GM12878 (cell line): ENCODE measurements around the gene JUN. TPM values are rescaled to one million over a fixed set of nuclear protein-coding genes. Genes with fewer than 3 reads are reported as not detected.

Experiments
- ATAC-seq: fragments of 200-7000 bp; cut with Tn5 transposase; 3 replicates; pipeline ENCODE4 v1.9.1; 2020; ENCODE audit warnings: mild to moderate bottlenecking, moderate library complexity
- BruUV-seq: library from RNA; stranded (reverse); fragments of 400-500 nt; replicated peaks from 2 replicates; lab custom pipeline; 2021; lab: Mats Ljungman, UMichigan
- CTCF ChIA-PET: fragments of 300-600 bp; sonication (Branson Sonifier 250); formaldehyde crosslinking; extraction: SDS; loops from one replicate; lab custom pipeline; 2021; ENCODE audit warnings: inconsistent platforms; lab: Yijun Ruan, JAX
- POLR2A ChIA-PET: fragments of 350-600 bp; formaldehyde crosslinking; extraction: SDS; loops from one replicate; lab custom pipeline; 2021; ENCODE audit warnings: inconsistent platforms; lab: Charles Lee
- RAD21 ChIA-PET: fragments of 300-600 bp; sonication (Branson Sonifier 250); formaldehyde crosslinking; loops from one replicate; lab custom pipeline; 2023; ENCODE audit warnings: antibody characterized with exemption; ENCODE audit not compliant: unreplicated experiment; lab: Charles Lee
- SMC1A ChIA-PET: fragments of 300-600 bp; sonication (Branson Sonifier 250); formaldehyde crosslinking; loops from one replicate; lab custom pipeline; 2023; ENCODE audit not compliant: unreplicated experiment, uncharacterized antibody; lab: Charles Lee
- DNase-seq: peaks from one replicate; pipeline ENCODE4 v3.0.0-alpha.2; 2011; ENCODE audit warnings: low read depth, low spot score
- FAIRE-seq: peaks from 3 replicates; lab custom pipeline; 2011; peaks lifted over from hg19 to GRCh38; lab: Jason Lieb, UNC
- H2AFZ ChIP-seq: 2 replicates; pipeline ENCODE4 v1.6.0; 2011; ENCODE audit warnings: low read depth, low read length, control low read depth; ENCODE audit not compliant: control insufficient read depth
- H3K27ac ChIP-seq: 2 replicates; pipeline ENCODE4 v1.5.1; 2011; ENCODE audit warnings: control low read depth; ENCODE audit not compliant: control insufficient read depth, insufficient read depth
- H3K27me3 ChIP-seq, 2 experiments: replicated peaks in 1 of 2; 2 replicates each; pipeline versions ENCODE4 v1.6.0 to v1.6.1; 2011; ENCODE audit warnings: low read length in 1 of 2; ENCODE audit not compliant: control insufficient read depth in 2 of 2, insufficient read depth in 2 of 2
- H3K36me3 ChIP-seq, 2 experiments: 2 replicates each; pipeline ENCODE4 v1.5.1; 2011; ENCODE audit warnings: low read length in 1 of 2; ENCODE audit not compliant: control insufficient read depth in 2 of 2, insufficient read depth in 2 of 2
- H3K4me1 ChIP-seq: 2 replicates; pipeline ENCODE4 v1.6.1; 2011; ENCODE audit warnings: mild to moderate bottlenecking, low read length, moderate library complexity, mixed read lengths; ENCODE audit not compliant: control insufficient read depth, insufficient read depth
- H3K4me2 ChIP-seq: 2 replicates; pipeline ENCODE4 v1.6.0; 2011; ENCODE audit warnings: control low read depth; ENCODE audit not compliant: control insufficient read depth, insufficient read depth
- H3K4me3 ChIP-seq: fragments of 200-600 bp; sonication (generic); 2 replicates; pipeline ENCODE4 v1.5.1; 2016
- H3K79me2 ChIP-seq: 2 replicates; pipeline ENCODE4 v1.6.0; 2011; ENCODE audit warnings: low read length; ENCODE audit not compliant: control insufficient read depth, insufficient read depth
- H3K9ac ChIP-seq: 2 replicates; pipeline ENCODE4 v1.8.0; 2011; ENCODE audit warnings: low read length, control low read depth, mixed read lengths; ENCODE audit not compliant: control insufficient read depth, insufficient read depth
- H3K9me3 ChIP-seq: replicated peaks from 3 replicates; pipeline ENCODE4 v1.5.1; 2011; ENCODE audit warnings: mild to moderate bottlenecking, low read length; ENCODE audit not compliant: control insufficient read depth, insufficient read depth
- H4K20me1 ChIP-seq: 2 replicates; pipeline ENCODE4 v1.6.0; 2011; ENCODE audit not compliant: control insufficient read depth, insufficient read depth
- ATF2 ChIP-seq: IDR thresholded peaks from 2 replicates; pipeline ENCODE4 v1.6.1; 2012; ENCODE audit warnings: low read length, inconsistent platforms
- CREB1 ChIP-seq: IDR thresholded peaks from 2 replicates; pipeline ENCODE4 v1.6.1; 2012; ENCODE audit warnings: low read depth, mild to moderate bottlenecking, inconsistent platforms
- DPF2 ChIP-seq: fragments of 450-650 bp; IDR thresholded peaks from 2 replicates; pipeline ENCODE4 v1.6.1; 2017; ENCODE audit warnings: mild to moderate bottlenecking
- GABPA ChIP-seq: IDR thresholded peaks from 2 replicates; pipeline ENCODE4 v1.6.1; 2014; ENCODE audit warnings: antibody characterized with exemption, low read depth, mild to moderate bottlenecking, inconsistent platforms
- JUND ChIP-seq: IDR thresholded peaks from 2 replicates; pipeline ENCODE4 v1.6.1; 2012; ENCODE audit warnings: low read depth, mild to moderate bottlenecking, low read length, improper control_type of control experiment, moderate library complexity
- MYC ChIP-seq: IDR thresholded peaks from 2 replicates; pipeline ENCODE4 v1.6.1; 2011; ENCODE audit warnings: mild to moderate bottlenecking, low read length, moderate library complexity, inconsistent platforms; ENCODE audit not compliant: insufficient read depth, insufficient replicate concordance, insufficient read length, severe bottlenecking
- NFXL1 ChIP-seq: fragments of 450-650 bp; IDR thresholded peaks from 2 replicates; pipeline ENCODE4 v1.6.1; 2017; ENCODE audit warnings: antibody characterized with exemption, mild to moderate bottlenecking, borderline replicate concordance
- NRF1 ChIP-seq: conservative IDR thresholded peaks from 2 replicates; pipeline ENCODE4 v1.6.1; 2011; ENCODE audit warnings: mild to moderate bottlenecking, low read depth, low read length, improper control_type of control experiment
- PAX5 ChIP-seq: IDR thresholded peaks from 2 replicates; pipeline ENCODE4 v1.6.1; 2011; ENCODE audit warnings: low read depth, low read length, borderline replicate concordance
- POU2F2 ChIP-seq: IDR thresholded peaks from 3 replicates; pipeline ENCODE4 v1.6.1; 2011; ENCODE audit warnings: low read depth, mild to moderate bottlenecking, low read length, borderline replicate concordance
- RELA ChIP-seq: fragments of 450-650 bp; IDR thresholded peaks from 2 replicates; pipeline ENCODE4 v1.8.0; 2014; ENCODE audit warnings: borderline replicate concordance; ENCODE audit not compliant: partially characterized antibody
- SMC3 ChIP-seq: IDR thresholded peaks from 2 replicates; pipeline ENCODE4 v1.6.1; 2011; ENCODE audit warnings: low read length, improper control_type of control experiment, borderline replicate concordance
- STAT3 ChIP-seq: IDR thresholded peaks from 2 replicates; pipeline ENCODE4 v1.6.1; 2011; ENCODE audit warnings: low read depth, low read length, improper control_type of control experiment
- TCF12 ChIP-seq: IDR thresholded peaks from 2 replicates; pipeline ENCODE4 v1.6.1; 2011; ENCODE audit warnings: low read depth, mild to moderate bottlenecking, low read length
- ZNF217 ChIP-seq: fragments of 450-650 bp; IDR thresholded peaks from 2 replicates; pipeline ENCODE4 v1.6.1; 2017; ENCODE audit warnings: antibody characterized with exemption, mild to moderate bottlenecking
- in situ Hi-C: fragments of 300-500 bp; cut with MboI; formaldehyde crosslinking; loops from 9 replicates; pipeline ENCODE4 v1.14.3; 2018; ENCODE audit warnings: mixed read lengths
- intact Hi-C: fragments of 100-400 bp; cut with micrococcal nuclease; formaldehyde crosslinking; loops from one replicate; pipeline ENCODE4 v1.14.2; 2022; ENCODE audit not compliant: unreplicated experiment
- polyA plus RNA-seq, 11 experiments: library from polyadenylated mRNA; depleted of rRNA in 4 of 11; unstranded in 6 of 11; stranded (reverse) in 5 of 11; fragments of >200 nt; fragmentation: Nextera tagmentation in 4 of 11; fragmentation: Illumina TruSeq in 1 of 11; extraction: Ambion mirVana in 4 of 11; extraction: Trizol in 1 of 11; gene quantifications; 1 replicate in 1 of 11; 2 replicates in 10 of 11; pipeline versions ENCODE4 v1.2.1 to v1.2.3, GENCODE V29; 2011 to 2016; ENCODE audit warnings: inconsistent platforms in 2 of 11, missing spikeins in 2 of 11, low read depth in 1 of 11
- total RNA-seq, 4 experiments: library from RNA; depleted of rRNA in 3 of 4; stranded (reverse); fragments of >200 nt in 3 of 4; fragmentation: Illumina TruSeq in 1 of 4; extraction: Trizol in 1 of 4; gene quantifications; 2 replicates each; pipeline versions ENCODE4 v1.2.1 to v1.2.3, GENCODE V29; 2013 to 2021

JUN gene
- total and polyA plus RNA-seq, 10 of the 15 experiments (the other 5 are each of a cell fraction or from before 2014, with no cell fraction given): 0.18 to 8.4 (median 2.8) TPM

DNA sequence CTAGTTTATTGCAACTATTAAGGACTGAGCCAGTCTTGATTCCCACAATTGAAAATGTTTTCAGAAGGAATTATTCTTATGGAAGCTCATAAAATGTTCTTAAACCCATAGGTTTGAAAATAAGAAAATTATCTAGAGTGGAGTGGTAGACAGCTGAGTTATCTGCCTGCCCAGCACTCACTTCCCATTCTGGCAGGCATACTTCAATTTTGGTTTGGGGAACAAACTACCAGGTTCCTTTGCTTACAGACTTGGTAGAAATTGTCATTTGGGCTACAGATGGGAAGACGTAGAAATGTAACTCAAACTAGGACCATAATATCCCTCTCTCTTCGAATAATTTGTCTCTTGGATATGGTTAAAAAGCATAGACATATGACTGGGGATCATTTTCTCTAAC, 18.4 kb downstream of the JUN start (continued):
- TF ChIP-seq ZNF217: no peak
- no peak for TF ChIP-seq STAT3
- TF ChIP-seq TCF12: no peak
- TF ChIP-seq DPF2: no peak
- TF ChIP-seq GABPA: no peak
- TF ChIP-seq NRF1: no peak
- no peak for TF ChIP-seq PAX5
- TF ChIP-seq RELA: no peak
- TF ChIP-seq POU2F2: no peak
- TF ChIP-seq CREB1: no peak

DNA sequence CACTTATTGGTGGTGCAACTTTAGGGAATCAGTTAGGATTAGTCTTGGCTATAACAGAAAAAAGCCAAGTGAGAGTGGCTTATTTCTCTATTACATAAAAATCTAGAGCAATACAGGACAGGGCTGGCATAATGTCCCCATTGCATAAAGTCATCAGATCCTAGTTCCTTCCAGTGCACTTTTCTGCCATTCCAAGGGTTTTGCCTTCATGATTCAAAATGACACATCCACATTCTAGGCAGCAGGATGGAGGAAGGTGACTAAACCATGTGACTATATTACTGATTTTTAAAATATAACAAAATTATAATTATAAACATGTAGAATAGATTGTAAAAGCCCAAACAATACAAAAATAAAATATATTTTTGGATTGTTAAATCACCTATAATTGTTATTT, 18.8 kb downstream of the JUN start:
- H2AFZ ChIP-seq: no peak overlapping the region
- in situ Hi-C loops (no loop called here), intact Hi-C loops (no loop called here)
- no TSS peak for BruUV-seq
- H3K9me3 ChIP-seq: no peaks in the 10 kb centered on the region; the same call in 2 of the 3 replicates
- CTCF ChIA-PET: no interaction called here
- no peak for ATAC-seq
- peaks cover 0 to 3% of the 10 kb centered on the region in 2 experiments; a peak in 2 of 4 replicates for H3K27me3 ChIP-seq
- H3K4me1 ChIP-seq: no peaks in the 10 kb centered on the region
- TF ChIP-seq MYC (no peak), ATF2 (no peak), NFXL1 (no peak), SMC3 (no peak), JUND (no peak)
- FAIRE-seq: no peak
- no peak overlapping the region for H3K4me2 ChIP-seq
- POLR2A ChIA-PET: interaction anchor here (0.6 kb wide), 1 partner anchor 13 kb away, joined by 5 read pairs; no protein-coding TSS in a partner anchor
- H4K20me1 ChIP-seq: no peaks in the 10 kb centered on the region; the same call in 1 of the 2 replicates
- DNase-seq: no peak
- SMC1A ChIA-PET: interaction anchor here (1.5 kb wide), 1 partner anchor 9 kb away, joined by 4 read pairs; no protein-coding TSS in a partner anchor
- H3K27ac ChIP-seq: no peak overlapping the region
- no peaks in the 10 kb centered on the region for H3K36me3 ChIP-seq
- H3K79me2 ChIP-seq: no peaks in the 10 kb centered on the region
- no peak overlapping the region for H3K4me3 ChIP-seq
- H3K9ac ChIP-seq: no peak overlapping the region
- RAD21 ChIA-PET: no interaction called here
